KMS-11 (cell line): ENCODE results near the gene TMEM163.

Experiments used
- H2AFZ ChIP-seq: fragments of 200-600 bp; sonication (generic); 2 replicates; pipeline ENCODE4 v1.6.1; 2016; ENCODE audit warnings: antibody characterized with exemption, mixed run types, low read depth
- H3K27ac ChIP-seq: fragments of 200-600 bp; sonication (generic); 2 replicates; pipeline ENCODE4 v1.6.1; 2016; ENCODE audit warnings: mild to moderate bottlenecking, mixed run types
- H3K27me3 ChIP-seq: fragments of 200-600 bp; sonication (generic); 2 replicates; pipeline ENCODE4 v1.6.1; 2017; ENCODE audit warnings: mild to moderate bottlenecking, low read depth, mixed run types, moderate library complexity; ENCODE audit not compliant: insufficient read depth
- H3K36me3 ChIP-seq: fragments of 200-600 bp; sonication (generic); 2 replicates; pipeline ENCODE4 v1.6.1; 2017; ENCODE audit warnings: mild to moderate bottlenecking, mixed run types; ENCODE audit not compliant: insufficient read depth
- H3K4me1 ChIP-seq: fragments of 200-600 bp; sonication (generic); 2 replicates; pipeline ENCODE4 v1.6.1; 2016; ENCODE audit warnings: mild to moderate bottlenecking, low read depth, mixed run types; ENCODE audit not compliant: poor library complexity, severe bottlenecking
- H3K4me2 ChIP-seq: fragments of 200-600 bp; sonication (generic); 2 replicates; pipeline ENCODE4 v1.7.0; 2016; ENCODE audit warnings: mild to moderate bottlenecking, mixed run types
- H3K4me3 ChIP-seq: fragments of 200-600 bp; sonication (generic); IDR thresholded peaks from 2 replicates; pipeline ENCODE4 v1.6.1; 2017; ENCODE audit warnings: low read depth, low read length, mixed read lengths; ENCODE audit not compliant: insufficient read depth
- H3K79me2 ChIP-seq: fragments of 200-600 bp; sonication (generic); 2 replicates; pipeline ENCODE4 v1.6.1; 2016; ENCODE audit warnings: low read depth, mixed run types; ENCODE audit not compliant: insufficient read depth
- H3K9ac ChIP-seq: fragments of 200-600 bp; sonication (generic); 2 replicates; pipeline ENCODE4 v1.6.1; 2016; ENCODE audit warnings: mild to moderate bottlenecking, mixed run types
- H4K20me1 ChIP-seq: fragments of 200-600 bp; sonication (generic); 2 replicates; pipeline ENCODE4 v1.6.1; 2016; ENCODE audit warnings: mild to moderate bottlenecking, mixed run types; ENCODE audit not compliant: insufficient read depth
- TF ChIP-seq, protein P1 (sequence below): fragments of 200-600 bp; sonication (generic); conservative IDR thresholded peaks from 2 replicates; pipeline ENCODE4 v1.6.1; 2017; ENCODE audit warnings: low read depth, mild to moderate bottlenecking, antibody characterized with exemption, low read length, moderate library complexity, mixed read lengths

TMEM163 gene

GRCh38 chr2:134640494-134640893, 78.3 kb downstream of the TMEM163 start:
- TF ChIP-seq, protein P1, sequence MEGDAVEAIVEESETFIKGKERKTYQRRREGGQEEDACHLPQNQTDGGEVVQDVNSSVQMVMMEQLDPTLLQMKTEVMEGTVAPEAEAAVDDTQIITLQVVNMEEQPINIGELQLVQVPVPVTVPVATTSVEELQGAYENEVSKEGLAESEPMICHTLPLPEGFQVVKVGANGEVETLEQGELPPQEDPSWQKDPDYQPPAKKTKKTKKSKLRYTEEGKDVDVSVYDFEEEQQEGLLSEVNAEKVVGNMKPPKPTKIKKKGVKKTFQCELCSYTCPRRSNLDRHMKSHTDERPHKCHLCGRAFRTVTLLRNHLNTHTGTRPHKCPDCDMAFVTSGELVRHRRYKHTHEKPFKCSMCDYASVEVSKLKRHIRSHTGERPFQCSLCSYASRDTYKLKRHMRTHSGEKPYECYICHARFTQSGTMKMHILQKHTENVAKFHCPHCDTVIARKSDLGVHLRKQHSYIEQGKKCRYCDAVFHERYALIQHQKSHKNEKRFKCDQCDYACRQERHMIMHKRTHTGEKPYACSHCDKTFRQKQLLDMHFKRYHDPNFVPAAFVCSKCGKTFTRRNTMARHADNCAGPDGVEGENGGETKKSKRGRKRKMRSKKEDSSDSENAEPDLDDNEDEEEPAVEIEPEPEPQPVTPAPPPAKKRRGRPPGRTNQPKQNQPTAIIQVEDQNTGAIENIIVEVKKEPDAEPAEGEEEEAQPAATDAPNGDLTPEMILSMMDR: no peak
- Histone ChIP-seq H4K20me1 (no peaks in the 10 kb centered on the region), H3K27ac (no peak overlapping the region), H3K4me2 (no peak overlapping the region), H2AFZ (no peak overlapping the region), H3K27me3 (no peaks in the 10 kb centered on the region), H3K79me2 (no peaks in the 10 kb centered on the region), H3K4me3 (no peak overlapping the region), H3K9ac (no peak overlapping the region), H3K36me3 (no peaks in the 10 kb centered on the region), H3K4me1 (no peaks in the 10 kb centered on the region)

GRCh38 chr2:134639265-134639664, 79.5 kb downstream of the TMEM163 start:
- TF ChIP-seq, protein P1: no peak
- no peaks in the 10 kb centered on the region for H3K36me3 ChIP-seq
- H3K9ac ChIP-seq: no peak overlapping the region
- H3K27ac ChIP-seq: no peak overlapping the region
- no peaks in the 10 kb centered on the region for H4K20me1 ChIP-seq
- no peaks in the 10 kb centered on the region for H3K79me2 ChIP-seq
- H2AFZ ChIP-seq: no peak overlapping the region
- no peaks in the 10 kb centered on the region for H3K27me3 ChIP-seq
- H3K4me1 ChIP-seq: no peaks in the 10 kb centered on the region
- H3K4me3 ChIP-seq: no peak overlapping the region
- no peak overlapping the region for H3K4me2 ChIP-seq

- H3K36me3 ChIP-seq: no peaks in the 10 kb centered on the region
- no peak overlapping the region for H3K9ac ChIP-seq
- H3K4me1 ChIP-seq: no peaks in the 10 kb centered on the region
- no peaks in the 10 kb centered on the region for H3K27me3 ChIP-seq
- H3K4me3 ChIP-seq: no peak overlapping the region
- H3K79me2 ChIP-seq: no peaks in the 10 kb centered on the region
- TF ChIP-seq, protein P1: no peak
- no peak overlapping the region for H3K4me2 ChIP-seq
- no peak overlapping the region for H2AFZ ChIP-seq
- no peaks in the 10 kb centered on the region for H4K20me1 ChIP-seq
- no peak overlapping the region for H3K27ac ChIP-seq
Observed at GRCh38 chr2:134636714-134637113, 82.1 kb downstream of the TMEM163 start.

- Histone ChIP-seq H3K4me2 (no peak overlapping the region), H3K79me2 (no peaks in the 10 kb centered on the region)
Observed at GRCh38 chr2:134634054-134634753, 84.6 kb downstream of the TMEM163 start.

More at GRCh38 chr2:134634054-134634753, 84.6 kb downstream of the TMEM163 start:
- TF ChIP-seq, protein P1: no peak
- no peaks in the 10 kb centered on the region for H4K20me1 ChIP-seq
- no peaks in the 10 kb centered on the region for H3K4me1 ChIP-seq
- H3K36me3 ChIP-seq: no peaks in the 10 kb centered on the region
- H2AFZ ChIP-seq: no peak overlapping the region
- H3K9ac ChIP-seq: no peak overlapping the region
- no peaks in the 10 kb centered on the region for H3K27me3 ChIP-seq
- H3K27ac ChIP-seq: no peak overlapping the region
- H3K4me3 ChIP-seq: no peak overlapping the region
